Stimulated activated CD4-positive, alpha-beta T cell treated with anti-CD3 and anti-CD28 coated beads, Interleukin-12 subunit alpha, Interleukin-12 subunit beta, amount 100 ng/mL, for 4 hours (primary cell): ENCODE results near the gene MASP1.
"Not testable (repeated sequence)": the region's sequence is repeated elsewhere in the genome, so short reads cannot be mapped to it uniquely, and the experiment has no call there.

Experiments
- DNase-seq: peaks from one replicate; pipeline ENCODE4 v3.0.0-alpha.2; 2020

The MASP1 gene

DNA sequence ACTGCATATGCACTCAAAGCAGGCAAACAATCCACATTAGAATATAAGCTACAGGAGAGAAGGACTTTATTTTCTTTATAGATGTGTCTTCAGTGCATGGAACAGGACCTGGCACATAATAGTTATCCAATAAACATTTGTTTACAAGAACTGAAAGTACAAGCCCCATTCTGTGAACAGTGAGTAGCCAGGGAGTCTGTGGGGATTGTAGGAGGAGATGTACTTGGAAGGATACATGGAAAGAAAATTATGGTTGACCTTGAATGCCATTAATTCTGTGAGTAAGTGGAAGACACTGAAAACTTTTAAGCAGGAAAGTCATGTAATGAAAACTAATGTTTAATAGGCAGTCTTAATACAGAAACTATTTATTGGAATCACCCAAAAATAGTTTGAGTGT, 28.3 kb downstream of the MASP1 start:
- no peak for DNase-seq

DNA sequence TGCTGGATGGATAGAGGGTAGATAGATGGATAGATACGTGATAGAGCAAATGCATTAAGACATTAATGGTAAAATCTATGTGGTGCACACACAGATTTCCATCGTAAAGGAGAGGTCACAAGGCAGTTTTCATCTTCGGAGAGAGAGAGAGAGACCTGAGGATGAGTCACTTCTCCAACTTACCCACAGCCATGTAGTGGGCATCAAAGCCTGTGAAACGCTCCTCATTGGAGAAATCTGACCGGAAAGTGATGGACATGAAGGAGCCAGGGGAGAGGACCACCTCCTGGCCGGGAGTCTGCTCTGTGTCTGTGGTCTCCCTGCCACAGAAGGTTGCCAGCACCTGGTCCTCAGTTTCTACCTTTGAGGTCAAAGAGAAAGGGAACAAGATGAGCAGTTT, 29.2 kb downstream of the MASP1 start:
- no peak for DNase-seq

DNA sequence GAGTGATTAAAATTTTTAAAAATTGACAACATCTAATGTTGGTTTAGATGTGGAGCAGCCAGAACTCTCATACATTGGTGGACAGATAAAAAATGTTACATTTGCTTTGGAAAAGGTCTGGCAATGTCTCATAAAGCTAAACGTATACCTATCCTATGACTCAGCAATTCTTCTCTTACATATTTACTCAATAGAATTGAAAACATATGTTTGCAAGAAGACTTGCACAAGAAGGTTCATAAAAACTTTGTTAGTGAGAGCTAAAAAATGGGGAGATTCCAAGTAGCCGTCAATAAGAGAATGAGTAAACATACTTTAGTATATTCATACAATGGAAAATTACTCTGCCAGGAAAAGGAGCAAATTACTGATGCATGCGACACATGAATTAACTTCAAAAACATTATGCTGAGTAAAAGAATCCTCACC, 30.0 kb downstream of the MASP1 start:
- no peak for DNase-seq

DNA sequence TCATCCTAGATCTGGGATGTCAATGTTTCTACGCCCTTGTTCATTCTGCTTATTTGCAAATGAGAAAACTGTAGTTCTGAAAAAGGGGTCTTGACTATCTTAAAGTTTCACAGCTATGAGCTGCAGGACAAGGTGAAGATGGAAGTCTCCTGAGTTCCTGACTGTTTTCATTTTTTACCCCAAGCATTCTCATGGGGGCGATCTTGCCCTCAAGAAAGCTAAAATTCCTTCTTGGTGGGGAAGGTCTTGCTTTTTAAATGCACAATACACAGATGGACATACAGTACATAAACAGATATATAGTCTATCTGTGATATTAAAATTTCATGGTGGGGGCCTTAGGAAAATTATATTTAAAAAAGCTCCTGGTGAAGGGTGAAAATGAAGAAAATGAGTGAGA, 32.4 kb downstream of the MASP1 start:
- DNase-seq = no peak

DNA sequence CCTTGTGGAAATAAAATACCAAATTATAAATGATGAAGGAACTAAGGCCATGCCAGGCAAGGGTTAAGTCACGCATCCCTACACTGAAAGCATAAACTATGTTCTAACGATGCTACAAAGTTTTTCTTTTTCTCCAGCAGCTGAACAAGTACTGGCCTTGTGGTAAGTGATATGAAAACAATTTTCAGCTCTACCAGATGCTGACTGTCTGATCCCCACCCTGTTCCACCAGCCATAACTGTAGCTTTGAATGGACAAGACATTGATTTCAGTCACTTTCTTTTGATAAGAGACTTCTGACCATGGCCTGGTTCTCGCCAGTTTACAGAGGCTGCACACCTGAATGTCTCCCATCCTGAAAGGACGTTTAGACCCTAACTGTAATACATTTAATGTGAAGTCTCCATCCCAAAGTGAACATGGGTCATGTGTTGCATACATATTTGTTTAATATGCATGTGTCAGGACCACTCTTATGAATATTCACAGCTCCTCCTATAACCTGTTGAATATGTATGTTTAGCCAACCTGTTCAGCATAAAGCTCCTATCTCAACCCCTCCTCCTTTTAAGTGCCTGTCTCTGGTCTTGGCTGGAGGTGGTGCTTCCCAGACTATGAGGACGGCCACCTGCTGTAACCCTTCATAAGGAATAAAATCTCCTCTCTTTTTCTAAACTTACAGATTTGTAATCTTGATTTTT, 33.4 kb downstream of the MASP1 start:
- no peak for DNase-seq

DNA sequence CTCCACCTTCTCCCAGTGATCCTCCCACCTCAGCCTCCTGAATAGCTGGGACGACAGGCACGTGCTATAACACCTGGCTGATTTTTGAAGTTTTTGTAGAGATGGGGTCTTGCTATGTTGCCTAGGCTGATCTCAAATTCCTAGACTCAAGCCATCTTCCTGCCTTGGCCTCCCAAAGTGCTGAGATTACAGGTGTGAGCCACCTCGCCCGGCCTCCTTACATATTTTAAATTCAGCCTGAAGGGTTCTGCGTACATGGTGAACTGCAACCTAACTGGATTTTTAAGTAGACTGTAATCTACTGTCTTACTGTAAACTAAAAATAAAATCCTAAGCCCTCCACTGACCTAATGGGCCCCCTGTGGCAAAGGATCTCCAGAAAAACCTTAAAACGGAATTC, 34.1 kb downstream of the MASP1 start:
- no peak for DNase-seq

DNA sequence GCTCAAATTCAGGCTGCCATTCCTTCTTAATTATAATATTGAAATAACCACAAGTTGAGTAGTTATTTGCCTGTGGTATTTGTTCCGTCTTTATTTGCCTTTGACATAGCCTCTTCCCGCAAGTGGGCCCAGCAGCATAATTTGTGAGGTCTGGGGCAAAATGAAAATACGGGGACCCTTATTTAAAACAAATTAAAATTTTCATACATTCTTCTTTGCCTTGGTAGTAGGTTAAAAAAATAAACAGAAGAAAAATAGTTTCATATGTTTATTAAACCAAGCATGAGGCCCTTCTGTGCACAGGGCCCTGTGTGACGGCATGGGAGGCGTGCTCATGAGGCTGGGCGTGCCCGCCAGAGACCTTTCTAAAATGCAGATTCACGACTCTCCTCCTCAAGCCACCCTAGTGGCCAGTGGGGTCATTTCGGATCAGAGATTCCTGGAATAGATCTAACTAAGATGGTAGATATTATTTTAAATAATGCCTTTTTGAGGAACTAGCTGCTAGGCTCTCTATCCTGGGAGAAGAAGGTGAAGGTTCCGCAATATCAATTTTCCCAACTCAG, 35.4 kb downstream of the MASP1 start:
- DNase-seq = no peak

DNA sequence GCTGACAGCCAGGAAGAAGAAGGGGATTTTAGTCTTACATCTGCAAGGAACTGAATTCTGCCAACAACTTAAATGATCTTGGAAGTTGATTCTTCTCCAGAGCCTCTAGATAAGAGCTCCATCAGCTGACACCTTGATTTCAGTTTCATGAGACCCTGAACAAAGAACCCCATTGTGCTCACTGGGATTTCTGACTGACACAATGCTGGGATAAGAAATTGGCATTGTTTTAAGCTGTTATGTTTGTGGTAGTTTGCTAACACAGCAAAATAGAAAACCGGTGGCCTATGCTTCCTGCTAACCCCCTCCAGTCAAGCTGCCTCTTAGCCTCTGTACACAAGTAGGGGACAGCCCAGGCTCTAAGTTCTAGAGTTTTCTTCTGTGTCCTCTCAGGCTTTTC, 36.2 kb downstream of the MASP1 start:
- no peak for DNase-seq

DNA sequence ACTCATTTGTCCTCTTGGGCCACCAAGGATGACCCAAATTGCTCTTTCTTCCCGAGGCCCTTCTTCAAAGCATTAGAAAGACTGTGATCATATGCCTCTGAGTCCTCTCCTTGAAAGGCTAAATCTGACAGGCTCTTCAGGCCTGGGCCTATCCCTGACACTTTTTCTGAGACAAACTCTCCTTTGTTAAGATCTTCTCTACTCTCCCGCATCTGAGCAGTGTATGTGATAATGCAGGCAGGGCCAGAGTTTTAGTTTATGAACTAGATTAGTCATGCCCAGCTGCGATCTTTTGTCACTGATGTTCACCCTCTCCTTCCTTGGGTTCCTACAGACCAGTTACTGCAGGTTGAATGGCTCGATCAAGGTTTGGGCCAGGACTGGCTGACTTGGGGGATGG, 39.2 kb downstream of the MASP1 start:
- no peak for DNase-seq

DNA sequence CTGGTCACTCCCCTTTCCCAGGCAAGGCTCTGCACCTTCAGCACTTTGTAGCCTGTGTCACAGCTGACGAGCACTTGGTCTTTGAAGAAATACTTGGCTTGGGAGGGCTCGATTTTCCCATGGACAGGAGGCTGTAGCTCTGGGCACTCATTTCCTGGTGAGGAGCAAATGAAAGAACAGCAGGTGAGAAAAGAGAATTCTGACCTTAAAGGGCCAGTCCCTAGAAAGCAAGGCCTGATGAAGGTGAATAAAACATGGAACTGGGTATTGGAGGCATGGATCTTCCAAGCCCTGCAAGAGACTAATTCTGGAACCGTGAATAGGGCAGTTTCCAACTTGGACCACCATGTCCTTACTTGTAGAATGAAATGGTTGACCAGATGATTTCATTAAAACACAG, 39.9 kb downstream of the MASP1 start:
- DNase-seq = no peak

DNA sequence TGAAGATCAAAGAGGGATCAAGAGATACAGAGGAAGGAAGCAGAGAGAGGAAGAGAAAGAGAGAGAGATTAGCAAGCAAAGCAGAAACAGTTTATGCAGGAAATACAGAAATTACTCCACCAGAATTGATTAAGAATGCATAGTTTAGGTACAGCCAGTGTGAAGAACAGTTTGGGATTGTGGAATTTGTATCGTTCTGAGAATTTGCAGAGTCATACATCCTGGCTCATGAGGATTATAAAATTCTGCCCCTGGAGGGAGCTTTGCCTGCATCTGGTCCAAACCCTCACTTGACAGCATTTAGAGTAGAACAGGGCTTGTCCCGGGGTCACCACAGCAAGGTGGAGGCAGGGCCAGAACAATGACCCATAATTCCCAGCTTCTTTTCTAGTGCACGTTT, 44.1 kb downstream of the MASP1 start:
- no peak for DNase-seq

DNA sequence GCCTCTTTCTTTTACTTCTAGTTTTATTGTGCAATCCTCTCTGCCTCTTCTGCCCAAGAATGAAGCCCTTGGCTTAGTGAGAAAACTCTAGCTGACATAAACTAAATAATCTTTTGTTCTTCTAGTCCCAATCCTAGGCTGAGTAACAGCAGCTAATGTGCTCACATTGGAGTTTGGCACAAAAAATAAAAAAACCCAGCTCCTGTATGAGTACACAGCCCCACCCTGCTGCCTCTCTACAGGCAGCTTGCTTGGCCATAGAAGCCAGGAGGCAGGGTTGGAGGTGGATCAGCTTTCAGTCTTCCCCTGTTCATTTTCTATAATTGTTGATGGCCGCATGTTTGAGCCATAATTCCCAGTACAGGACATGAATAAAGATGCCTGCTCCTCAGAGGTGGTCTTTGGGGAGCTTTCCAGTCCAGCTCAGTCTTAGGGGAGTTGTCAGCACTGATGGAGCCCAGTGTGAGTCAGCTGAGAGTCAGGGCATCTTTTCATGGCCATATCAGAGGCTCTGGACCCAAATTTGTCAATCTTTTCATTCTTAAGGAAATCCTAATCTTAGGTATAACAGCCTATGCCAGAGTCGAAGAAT, 47.5 kb downstream of the MASP1 start:
- no peak for DNase-seq

DNA sequence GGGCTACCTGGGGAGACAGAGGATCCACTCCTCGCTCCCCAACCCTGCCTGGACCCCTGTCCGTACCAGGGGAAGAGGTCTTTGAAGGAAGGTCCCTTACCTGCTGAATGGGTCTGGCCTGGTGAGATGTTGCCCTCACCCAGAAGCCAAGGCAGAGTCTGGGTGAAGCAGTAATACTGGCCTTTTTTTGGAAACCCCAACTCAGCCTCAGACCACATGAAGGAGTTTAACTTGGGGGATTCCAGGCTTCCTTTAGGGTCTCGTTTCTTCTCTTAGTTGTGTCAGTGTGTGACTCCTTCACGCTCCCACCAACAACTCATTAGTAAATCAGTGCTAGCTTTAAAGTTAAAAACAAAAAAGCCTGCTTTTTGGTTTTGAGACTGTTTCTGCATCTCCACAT, 48.6 kb downstream of the MASP1 start:
- no peak for DNase-seq

DNA sequence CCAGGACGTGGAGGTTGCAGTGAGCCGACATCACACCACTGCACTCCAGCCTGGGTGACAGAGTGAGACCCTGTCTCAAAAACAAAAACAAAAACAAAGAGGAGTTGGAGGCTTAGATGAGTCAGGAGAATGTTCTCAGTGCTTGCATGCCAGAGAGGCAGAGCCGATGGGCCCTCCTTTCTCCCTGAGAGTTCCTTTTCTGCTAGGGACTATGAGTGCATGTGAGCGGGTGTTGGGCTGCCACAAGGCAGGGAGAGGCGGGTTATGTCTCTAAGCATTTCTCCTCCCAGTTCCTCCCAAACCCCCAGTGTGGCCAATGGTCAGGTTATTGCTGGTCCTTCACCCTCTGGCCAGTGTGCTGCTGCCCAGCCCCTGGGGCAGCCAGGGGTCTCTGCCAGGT, 49.1 kb downstream of the MASP1 start:
- no peak for DNase-seq

DNA sequence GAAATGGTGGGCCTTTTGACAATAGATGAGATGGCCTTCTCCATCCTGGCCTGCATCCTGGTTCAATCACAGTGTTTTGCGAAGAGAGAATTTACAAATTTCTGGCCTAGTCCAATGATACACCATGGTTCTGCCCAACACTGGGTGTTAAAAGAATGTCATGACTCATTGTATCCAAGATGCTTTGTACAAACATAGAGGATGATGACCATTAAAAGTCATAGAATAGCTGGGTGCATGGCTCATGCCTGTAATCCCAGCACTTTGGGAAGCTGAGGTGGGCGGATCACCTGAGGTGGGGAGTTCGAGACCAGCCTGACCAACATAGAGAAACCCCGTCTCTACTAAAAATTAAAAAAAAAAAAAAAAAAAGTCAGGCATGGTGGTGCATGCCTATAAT, 52.7 kb downstream of the MASP1 start:
- DNase-seq = not testable (repeated sequence)

DNA sequence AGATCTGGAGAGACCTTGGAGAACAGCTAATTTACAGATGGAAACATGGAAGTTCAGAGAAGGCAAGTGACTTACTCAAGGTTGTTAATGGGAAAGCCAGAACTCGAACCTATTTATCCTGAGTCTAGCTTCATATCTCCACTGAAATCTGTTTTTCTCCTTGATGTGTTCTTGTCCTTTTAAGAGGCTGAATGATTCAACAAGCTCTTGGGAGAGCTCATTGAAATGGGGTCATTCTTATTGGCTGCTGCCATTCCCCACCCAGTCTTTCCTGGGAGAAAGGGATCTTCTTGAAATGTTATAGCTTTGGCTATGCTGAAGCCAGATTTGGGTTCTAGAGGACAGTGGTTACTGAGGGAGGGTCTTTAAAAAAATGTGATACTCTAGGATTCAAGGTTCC, 53.3 kb downstream of the MASP1 start:
- DNase-seq = no peak

DNA sequence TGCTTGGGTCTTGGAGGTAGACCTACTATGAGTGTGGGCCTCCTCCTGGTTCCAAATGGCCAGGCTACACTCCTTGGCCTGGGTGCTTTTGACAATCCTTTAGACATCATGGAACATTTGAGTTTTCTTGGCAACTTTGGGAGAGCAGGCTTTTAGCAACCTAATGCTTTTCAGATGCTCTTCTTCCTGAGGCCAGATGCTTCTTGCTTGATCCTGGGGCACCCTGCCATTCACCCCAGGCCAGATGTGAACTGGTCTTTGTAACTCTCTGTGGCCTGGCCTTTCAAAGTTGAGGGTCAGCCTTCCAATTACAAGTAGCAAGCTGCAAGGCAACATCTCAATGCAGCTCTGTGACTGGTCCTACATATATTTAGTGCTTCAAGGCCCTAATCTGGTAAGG, 53.8 kb downstream of the MASP1 start:
- no peak for DNase-seq

DNA sequence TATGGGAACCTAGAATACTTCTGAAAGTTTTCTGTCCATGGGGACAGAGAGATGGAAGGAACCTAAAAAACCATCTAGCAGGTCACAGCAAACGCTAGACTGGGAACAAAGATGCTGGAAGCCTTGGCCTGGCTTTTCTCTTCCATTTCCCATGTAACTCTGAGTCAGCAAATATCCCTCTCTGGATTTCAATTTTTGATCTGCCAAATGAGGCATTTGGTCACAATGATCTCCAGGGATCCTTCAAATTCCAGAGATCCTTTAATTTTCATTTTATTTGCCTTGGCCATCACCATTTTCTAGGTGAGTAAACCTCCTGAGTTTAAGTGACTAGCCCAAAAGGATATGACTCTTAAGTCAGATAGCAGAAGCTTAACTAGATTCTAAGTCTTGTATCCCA, 54.6 kb downstream of the MASP1 start:
- DNase-seq = no peak

DNA sequence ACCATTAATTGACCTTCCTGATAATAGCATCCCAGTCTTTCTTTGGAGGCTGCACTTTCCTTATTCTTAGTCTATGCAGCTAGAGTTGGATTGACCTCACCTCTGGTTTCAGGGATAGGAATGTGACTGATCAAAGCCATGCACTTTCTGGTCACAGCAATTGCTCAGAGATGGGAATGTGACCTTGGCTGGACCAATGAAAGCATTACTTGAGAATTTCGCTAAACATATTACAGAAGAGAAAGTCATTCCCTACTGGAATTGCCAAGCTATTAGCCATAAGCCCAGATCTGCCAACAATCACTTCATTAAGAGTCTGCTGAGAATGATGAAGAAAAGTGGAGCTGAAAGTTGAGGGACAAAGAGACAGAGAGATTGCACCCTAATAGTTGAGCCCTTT, 61.5 kb downstream of the MASP1 start:
- no peak for DNase-seq

DNA sequence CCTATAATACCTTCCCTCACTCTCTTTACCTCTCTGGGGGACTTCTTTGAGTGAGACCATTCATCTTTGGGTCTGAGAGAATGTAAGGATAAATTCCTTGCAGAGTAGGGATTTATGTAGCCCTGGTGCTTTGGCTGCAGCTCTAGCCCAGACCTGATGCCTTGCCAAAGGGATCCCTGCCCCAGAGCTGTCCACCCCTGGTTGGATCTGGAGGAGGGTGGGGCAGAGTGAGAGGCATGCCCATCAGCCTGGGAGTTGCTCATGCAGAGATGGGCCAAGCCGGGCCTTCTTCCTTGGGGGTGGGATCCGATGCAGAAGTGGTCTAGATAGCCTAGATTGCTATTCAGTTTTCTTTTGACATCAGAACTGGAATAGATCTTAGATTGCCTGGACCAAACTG, 62.8 kb downstream of the MASP1 start:
- no peak for DNase-seq

DNA sequence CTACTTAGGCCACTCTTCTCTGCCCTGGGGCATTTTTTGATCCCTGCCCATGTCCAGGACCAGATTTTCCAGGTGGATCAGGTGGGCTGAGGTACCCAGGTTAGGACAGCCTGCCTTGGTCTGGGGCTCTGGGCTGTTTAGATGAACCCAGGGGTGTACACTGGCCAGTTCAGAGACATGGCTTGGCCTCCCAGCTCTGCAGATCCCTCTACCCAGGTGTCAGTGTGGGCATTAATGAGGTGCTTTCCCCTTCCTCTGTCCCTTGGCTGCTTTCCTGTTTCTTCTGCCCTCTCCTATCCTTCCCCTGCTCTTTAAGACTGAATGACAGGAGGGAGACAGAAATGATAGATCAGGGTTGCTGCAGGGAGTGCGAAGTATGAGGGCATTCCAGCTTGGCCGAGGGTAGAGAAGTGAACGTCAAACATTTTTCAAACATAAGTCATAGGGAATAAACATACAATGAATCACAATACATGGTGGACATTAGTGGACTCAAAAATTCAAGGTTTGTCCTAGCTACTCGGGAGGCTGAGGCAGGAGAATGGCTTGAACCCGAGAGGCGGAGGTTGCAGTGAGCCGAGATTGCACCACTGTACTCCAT, 63.8 kb downstream of the MASP1 start:
- DNase-seq = no peak

DNA sequence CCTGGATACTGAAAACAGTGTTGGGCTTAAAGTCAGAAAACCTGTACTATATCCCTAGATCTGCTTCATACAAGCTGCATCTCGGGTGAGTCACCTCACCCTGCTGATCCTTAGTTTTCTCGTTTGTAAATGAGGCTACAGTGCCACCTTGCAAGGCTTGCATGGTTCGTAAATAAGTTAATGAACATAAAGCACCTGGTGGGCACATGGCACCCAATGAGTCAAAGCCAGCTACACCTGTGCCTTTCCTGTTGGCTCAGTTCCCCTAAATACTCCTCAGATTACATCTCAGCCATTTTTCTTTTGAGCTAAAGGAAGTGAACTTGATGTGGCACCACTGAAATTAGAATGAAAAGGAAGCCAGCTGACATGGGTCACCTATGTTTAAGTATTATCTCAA, 67.7 kb downstream of the MASP1 start:
- no peak for DNase-seq

DNA sequence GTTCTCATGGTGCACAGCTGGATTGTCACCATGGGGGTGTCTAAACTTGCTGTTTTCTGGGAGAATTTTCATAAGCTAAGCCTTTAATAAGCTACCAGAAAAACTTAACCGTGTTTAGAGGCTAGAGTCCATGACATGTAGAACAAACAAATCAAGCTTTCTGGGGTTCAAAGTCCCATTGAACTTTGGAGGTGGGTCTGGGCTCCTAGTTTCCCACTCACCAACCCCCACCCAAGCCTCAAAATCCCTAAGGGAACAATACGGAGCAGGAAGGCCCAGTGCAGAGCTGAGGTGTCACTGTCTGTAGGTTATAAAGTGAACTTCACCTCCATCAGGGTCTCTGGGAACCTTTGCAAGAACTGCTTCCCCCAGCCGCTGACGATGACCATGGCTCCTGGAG, 68.7 kb downstream of the MASP1 start:
- DNase-seq = no peak

DNA sequence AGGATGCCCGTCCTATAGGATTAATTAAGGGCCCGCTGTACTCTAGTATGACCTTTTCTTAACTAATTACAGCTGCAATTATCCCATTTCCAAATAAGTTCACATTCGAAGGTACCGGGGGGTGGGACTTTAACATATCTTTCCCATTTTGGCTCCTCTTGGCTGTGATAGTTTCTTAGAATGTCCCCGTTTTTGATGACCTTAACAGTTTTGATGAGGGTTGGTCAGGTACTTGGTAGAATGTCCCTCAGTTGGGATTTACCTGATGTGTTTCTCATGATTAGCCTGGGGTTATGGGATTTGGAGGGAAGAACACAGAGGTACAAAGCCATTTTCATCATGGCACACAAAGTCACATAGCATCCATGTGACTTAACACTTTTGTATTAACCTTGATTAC, 76.1 kb downstream of the MASP1 start:
- DNase-seq = no peak

DNA sequence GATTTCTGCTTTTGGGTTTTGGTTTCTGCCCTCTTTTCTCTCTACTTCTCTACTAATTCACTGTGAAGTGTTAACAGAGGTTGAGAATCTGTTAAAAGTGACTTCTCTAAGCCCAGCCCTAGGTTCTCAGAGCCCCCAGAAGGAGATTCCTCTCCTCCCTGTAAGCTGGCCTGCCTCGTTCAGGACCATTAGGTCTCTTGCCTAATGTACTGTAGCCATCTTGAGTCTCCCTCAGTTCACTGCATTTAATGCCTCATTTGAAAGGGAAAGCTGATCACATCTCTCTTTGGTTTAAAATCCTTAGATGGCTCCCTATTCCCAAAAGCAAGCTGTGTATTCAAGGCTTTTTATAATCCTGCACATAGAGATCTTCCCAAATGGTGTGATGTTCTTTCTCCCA, 77.9 kb downstream of the MASP1 start:
- DNase-seq = no peak
